HPDE6-E6E7 (cell line): ENCODE results near the gene NPAS4.
"Not testable (repeated sequence)": the region's sequence is repeated elsewhere in the genome, so short reads cannot be mapped to it uniquely, and the experiment has no call there.

ENCODE experiments used
- DNase-seq: peaks from one replicate; pipeline ENCODE4 v3.0.0; 2011; ENCODE audit warnings: missing footprints; ENCODE audit errors: extremely low spot score

The NPAS4 gene

GRCh38 chr11:66417000-66417399 is 3.8 kb upstream of the NPAS4 start:
- DNase-seq = no peak

GRCh38 chr11:66418168-66418985 is 2.5 kb upstream of the NPAS4 start:
- DNase-seq = peak; percentile 95

GRCh38 chr11:66418986-66419308 is 1.9 kb upstream of the NPAS4 start:
- no peak for DNase-seq

- DNase-seq = no peak
Measured at GRCh38 chr11:66419825-66420224, 1.0 kb upstream of the NPAS4 start.

DNA sequence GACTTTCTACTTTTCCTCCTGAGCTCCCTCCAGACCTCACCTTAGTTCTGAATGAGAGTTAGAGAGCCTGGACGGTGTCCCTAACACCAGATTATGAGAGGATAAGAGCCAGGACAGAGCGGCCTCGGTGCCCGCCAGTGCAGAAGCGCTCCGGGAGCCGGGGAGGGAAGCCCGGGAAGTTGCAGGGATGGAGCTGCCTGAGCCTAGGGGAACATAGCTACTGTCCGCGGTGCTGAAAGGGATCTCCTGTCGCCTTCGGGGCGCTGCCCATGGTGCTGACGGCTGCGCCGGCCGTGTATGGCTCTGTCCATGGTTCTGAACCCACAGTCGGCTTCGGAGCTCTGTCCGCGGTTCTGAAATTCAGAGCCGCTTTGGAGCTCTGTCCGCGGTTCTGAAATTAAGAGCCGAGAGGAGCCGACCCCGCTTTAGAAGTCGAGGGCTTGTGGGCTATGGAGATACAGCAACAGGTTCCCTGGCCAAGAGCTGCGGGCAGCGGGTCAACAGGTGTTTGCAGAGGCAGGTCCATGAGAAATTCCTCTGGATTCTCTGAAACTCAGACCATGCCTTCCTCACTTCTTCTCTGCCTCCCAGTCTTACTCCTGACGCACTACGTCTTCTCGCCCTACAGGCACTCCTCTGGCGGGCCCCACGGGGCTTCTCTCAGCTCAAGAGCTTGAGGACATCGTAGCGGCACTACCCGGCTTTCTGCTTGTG is 814 bp downstream of the NPAS4 start:
- DNase-seq = peak; percentile 49

GRCh38 chr11:66426314-66426713 is 5.5 kb downstream of the NPAS4 start:
- DNase-seq = no peak

- DNase-seq = no peak
Measured at GRCh38 chr11:66428933-66429332, 8.1 kb downstream of the NPAS4 start.

DNA sequence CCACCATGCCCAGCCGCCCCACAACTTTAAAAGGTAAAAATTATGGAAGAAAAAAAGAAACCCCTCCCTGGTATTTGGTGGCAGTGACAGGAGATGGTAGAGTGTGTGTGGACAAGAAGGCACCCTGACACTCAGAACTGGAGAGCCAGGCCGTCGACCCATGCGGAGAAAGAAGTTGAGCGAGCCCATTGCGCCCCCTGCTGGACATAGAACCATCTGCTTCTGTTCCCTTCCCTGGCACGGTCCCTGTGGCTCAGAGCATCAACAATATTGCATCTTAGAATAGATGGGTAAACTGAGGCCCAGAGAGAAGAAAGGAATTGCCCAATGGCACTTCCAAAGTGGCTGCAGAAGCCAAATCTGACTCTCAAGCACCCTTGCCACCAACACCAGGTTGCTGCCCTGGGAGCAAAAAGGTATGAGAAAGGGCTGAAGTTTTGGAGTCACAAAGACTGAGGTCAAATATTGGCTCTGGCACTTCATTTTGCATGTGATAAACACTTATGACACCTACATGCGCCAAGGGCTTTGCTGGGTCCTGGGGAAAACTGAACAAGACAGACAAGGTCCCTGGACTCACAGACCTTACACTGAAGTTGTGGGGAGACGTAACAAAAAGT is 9.3 kb downstream of the NPAS4 start:
- no peak for DNase-seq

DNA sequence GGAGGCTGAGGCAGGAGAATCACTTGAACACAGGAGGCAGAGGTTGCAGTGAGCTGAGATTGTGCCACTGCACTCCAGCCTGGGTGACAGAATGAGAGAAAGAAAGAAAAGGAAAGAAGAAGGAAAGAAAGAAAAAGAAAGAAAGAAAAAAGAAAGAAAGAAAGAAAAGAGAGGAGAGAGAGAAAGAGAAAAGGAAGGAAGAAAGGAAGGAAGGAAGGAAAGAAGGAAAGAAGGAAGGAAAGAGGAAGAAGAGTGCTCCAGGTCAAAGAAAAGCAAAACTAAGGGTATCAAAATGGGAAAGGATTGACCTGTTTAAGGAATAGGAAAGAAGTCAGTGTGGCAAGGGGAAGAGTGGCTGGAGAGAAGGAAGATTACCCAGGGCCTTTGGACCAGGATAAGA is 10.5 kb downstream of the NPAS4 start:
- not testable (repeated sequence) for DNase-seq

GRCh38 chr11:66431871-66432329 is 11.1 kb downstream of the NPAS4 start:
- DNase-seq = not testable (repeated sequence)

DNA sequence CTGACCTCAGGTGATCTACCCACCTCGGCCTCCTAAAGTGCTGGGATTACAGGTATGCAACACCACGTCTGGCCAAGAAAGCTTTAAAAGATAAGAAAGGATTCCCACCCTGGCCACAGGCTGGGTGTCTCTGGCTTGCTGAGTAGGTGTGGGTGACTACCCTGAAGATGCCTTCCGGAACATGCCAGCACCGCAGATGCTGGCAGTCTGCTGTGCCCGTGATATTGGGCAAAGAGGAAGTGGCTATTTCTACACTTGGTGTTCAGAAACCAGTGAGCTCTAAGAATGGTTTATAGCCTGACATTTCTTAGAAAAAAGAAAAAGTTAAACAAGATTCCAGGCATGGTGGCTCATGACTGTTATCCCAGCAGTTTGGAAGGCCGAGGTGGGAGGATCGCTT is 11.8 kb downstream of the NPAS4 start:
- no peak for DNase-seq

DNA sequence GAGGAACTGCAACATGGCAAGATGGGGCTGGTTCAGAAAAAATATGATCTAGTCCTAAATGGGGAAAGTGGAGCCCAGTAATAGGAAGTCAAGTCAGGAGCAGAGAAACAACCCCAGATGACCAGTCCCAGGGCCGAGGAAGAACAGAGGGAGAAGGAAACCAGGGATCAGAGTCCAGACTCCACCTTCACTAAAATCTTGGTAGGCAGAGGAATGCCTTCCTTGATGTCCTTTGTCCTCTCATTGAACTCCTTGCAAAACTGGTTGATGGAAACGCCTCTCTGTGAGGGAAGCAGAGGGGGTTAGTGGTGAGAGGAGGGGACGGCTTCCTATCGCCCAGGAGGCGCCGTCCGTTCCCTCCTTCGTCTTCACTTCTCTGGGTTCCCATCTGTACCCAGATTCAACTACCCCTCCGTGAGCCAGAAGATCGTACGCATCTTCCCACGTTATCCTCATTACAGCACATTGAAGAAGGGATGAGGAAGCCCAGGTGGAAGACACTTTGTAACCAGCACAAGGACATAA is 17.2 kb downstream of the NPAS4 start:
- DNase-seq = no peak

DNA sequence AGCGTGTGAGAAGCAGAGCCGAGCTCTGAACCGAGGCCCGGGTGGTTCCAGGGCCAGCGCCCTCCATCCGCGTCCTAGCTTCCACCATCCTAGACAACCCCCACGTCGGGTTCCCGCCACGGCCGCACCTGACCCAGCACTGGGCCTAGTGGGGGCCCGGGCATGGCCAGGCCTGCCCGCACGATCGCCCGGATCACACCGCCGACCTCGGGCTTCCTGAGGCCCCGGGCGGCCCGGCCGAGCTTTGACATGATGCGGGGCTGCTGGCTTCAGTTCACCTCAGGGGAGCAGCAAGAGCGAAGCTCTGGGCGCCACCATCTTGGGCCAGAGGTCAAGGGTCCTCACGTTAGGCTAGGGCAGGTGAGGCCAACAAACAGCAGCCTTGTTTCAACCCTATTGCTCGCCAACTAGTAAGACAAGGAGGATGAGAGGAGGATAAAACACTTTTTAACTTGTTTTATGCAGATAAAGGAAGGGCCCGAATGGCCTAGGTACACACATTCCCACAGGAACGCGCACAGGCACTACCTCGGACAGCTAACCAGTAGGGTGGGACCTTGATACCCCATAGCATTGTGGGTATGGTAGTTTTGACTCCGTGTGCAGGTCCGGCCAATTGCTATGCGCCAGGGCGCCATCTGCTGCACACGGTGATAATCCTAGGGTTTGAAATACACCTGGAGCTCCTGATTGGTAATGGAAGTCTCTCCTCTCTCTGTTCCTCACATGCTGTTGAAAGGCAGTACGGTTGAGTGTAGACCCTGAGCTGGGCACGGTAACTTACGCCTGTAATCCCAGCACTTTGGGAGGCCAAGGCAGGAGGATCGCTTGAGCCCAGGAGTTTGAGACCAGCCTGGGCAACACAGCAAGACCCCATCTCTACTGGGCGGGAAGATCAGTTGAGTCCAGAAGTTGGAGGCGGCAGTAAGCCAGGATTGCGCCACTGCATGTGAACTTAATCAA is 17.9 kb downstream of the NPAS4 start, which contains the start of gene MRPL11:
Gene MRPL11, minus strand, starts transcription at position 345 of the 963 bp plus-strand sequence. Its CDS starts 94 bp downstream, at position 251.
- DNase-seq = peak; percentile 96

- not testable (repeated sequence) for DNase-seq
Measured at GRCh38 chr11:66440101-66440939, 19.5 kb downstream of the NPAS4 start.

DNA sequence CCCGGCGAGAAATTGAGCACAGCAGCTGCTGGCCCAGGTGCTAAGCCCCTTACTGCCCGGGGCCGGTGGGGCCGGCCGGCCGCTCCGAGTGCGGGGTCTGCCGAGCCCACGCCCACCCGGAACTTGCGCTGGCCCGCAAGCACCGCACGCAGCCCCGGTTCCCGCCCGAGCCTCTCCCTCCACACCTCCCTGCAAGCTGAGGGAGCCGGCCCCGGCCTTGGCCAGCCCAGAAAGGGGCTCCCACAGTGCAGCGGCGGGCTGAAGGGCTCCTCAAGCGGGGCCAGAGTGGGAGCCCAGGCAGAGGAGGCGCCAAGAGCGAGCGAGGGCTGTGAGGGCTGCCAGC is 20.1 kb downstream of the NPAS4 start:
- DNase-seq = not testable (repeated sequence)

DNA sequence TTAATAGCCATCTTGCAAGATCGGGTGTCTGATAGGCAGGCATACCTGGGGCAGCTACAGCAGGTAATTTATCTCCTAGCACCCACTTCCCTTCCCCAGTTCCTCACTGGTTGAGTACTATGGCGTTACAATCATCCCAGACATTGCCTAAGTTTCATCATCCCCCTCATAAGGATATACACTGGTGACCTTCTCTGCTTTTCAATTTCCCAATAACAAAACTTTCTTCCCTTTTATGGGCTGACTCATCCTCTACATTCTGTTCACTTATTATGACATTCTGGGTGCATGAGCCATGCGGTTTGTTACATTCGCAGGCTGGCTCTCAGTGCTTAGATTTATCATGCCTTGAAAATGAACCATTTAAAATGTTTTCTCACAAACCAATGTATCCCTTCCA is 22.8 kb downstream of the NPAS4 start:
- DNase-seq = no peak

GRCh38 chr11:66447012-66447411 is 26.2 kb downstream of the NPAS4 start:
- no peak for DNase-seq

DNA sequence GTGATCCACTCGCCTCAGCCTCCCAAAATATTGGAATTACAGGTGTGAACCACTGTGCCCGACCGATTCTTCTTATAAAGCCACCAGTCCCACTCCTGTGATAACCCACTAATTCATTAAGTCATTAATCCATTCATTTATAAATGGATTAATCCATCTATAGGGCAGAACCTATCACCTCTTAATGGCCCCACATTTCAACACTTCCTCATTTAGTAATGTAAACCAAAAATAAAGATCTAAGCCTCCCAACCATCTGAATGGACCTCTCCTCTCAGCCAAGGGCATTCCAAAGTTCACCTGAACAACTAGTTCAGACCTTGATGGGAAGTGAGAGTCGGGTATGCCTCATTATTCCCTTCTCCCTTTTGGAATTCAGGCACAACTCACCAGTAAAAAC is 27.7 kb downstream of the NPAS4 start:
- no peak for DNase-seq

DNA sequence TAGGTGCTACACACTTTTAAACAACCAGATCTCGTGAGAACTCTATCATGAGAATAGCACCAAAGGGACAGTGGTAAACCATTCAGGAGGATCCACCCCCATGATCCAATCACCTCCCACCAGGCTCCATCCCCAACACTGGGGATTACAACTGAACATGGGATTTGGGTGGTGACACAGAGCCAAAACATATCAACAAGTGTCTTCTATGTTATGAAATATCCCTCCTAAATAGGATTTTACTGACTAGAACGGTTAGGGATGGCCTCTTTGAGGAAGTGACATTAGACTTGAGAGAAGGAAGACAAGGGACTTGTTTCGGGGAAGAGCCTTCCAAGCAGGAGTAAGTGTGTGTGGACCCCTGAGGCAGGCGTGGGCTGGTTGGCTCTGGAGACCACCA is 29.7 kb downstream of the NPAS4 start:
- no peak for DNase-seq

- DNase-seq = no peak
Measured at GRCh38 chr11:66451663-66452062, 30.8 kb downstream of the NPAS4 start.
